T-helper 1 cell treated with Interleukin-12 subunit alpha and Interleukin-12 subunit beta and Interleukin-4 antibody, amounts not matched to agents 30 μg/mL and 1 μg/mL, for 36 hours (primary cell): ENCODE results near the gene LRRC4C.

Experiments used
- H3K27ac Mint-ChIP-seq: one replicate; pipeline ENCODE4 v1.8.0; 2021; ENCODE audit warnings: mild to moderate bottlenecking, mixed read lengths
- H3K27me3 Mint-ChIP-seq: one replicate; pipeline ENCODE4 v1.8.0; 2021; ENCODE audit warnings: low read depth, mixed read lengths
- H3K36me3 Mint-ChIP-seq: one replicate; pipeline ENCODE4 v1.8.0; 2021; ENCODE audit warnings: low read depth, mixed read lengths
- H3K4me1 Mint-ChIP-seq: one replicate; pipeline ENCODE4 v1.8.0; 2021; ENCODE audit warnings: low read depth, mixed read lengths
- H3K4me3 Mint-ChIP-seq: one replicate; pipeline ENCODE4 v1.8.0; 2021; ENCODE audit warnings: mild to moderate bottlenecking, moderate library complexity, mixed read lengths
- H3K9me3 Mint-ChIP-seq: one replicate; pipeline ENCODE4 v1.8.0; 2021; ENCODE audit warnings: mixed read lengths

Gene LRRC4C

GRCh38 chr11:41119484-41119883 is 340.0 kb downstream of the LRRC4C start:
- no peaks in the 10 kb centered on the region for H3K4me1 Mint-ChIP-seq

GRCh38 chr11:41118521-41118920 is 340.9 kb downstream of the LRRC4C start:
- Mint-ChIP-seq H3K4me3 (no peak overlapping the region), H3K9me3 (peaks cover 25% of the 10 kb centered on the region), H3K27me3 (no peaks in the 10 kb centered on the region), H3K36me3 (no peaks in the 10 kb centered on the region), H3K27ac (no peak overlapping the region), H3K4me1 (no peaks in the 10 kb centered on the region)

More at GRCh38 chr11:41119484-41119883, 340.0 kb downstream of the LRRC4C start:
- H3K27ac Mint-ChIP-seq, result no peak overlapping the region
- H3K9me3 Mint-ChIP-seq, result peaks cover 29% of the 10 kb centered on the region
- no peaks in the 10 kb centered on the region for H3K36me3 Mint-ChIP-seq
- no peaks in the 10 kb centered on the region for H3K27me3 Mint-ChIP-seq
- H3K4me3 Mint-ChIP-seq, result no peak overlapping the region

GRCh38 chr11:41116970-41117369 is 342.5 kb downstream of the LRRC4C start:
- Mint-ChIP-seq H3K4me1 (no peaks in the 10 kb centered on the region), H3K27ac (no peak overlapping the region), H3K36me3 (no peaks in the 10 kb centered on the region), H3K4me3 (no peak overlapping the region), H3K9me3 (peaks cover 25% of the 10 kb centered on the region), H3K27me3 (no peaks in the 10 kb centered on the region)

GRCh38 chr11:41115066-41115465 is 344.4 kb downstream of the LRRC4C start:
- Mint-ChIP-seq H3K27ac (no peak overlapping the region), H3K27me3 (no peaks in the 10 kb centered on the region), H3K9me3 (peaks cover 15% of the 10 kb centered on the region), H3K4me1 (no peaks in the 10 kb centered on the region), H3K36me3 (no peaks in the 10 kb centered on the region), H3K4me3 (no peak overlapping the region)

GRCh38 chr11:41113160-41113559 is 346.3 kb downstream of the LRRC4C start:
- H3K27ac Mint-ChIP-seq, result no peak overlapping the region
- no peak overlapping the region for H3K4me3 Mint-ChIP-seq
- no peaks in the 10 kb centered on the region for H3K27me3 Mint-ChIP-seq
- H3K36me3 Mint-ChIP-seq, result no peaks in the 10 kb centered on the region
- peaks cover 18% of the 10 kb centered on the region for H3K9me3 Mint-ChIP-seq
- H3K4me1 Mint-ChIP-seq, result no peaks in the 10 kb centered on the region

DNA sequence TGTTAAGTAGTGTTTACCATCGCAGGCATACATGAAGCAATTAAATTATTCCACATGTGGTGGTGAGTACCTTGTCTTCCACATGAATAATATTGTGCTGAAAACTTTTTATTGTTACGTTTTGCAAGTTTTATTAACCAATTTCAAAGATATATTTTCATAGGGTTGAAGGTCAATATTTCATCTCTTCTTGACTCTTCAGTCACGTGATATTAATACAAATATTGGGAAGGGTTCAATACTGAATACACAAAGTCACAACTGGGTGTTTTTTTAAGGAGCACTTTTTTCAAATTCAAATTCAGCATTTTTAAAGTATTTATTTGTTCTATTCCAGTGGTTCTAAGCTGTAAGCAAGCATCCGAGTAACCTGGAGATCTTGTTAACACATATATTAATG is 348.9 kb downstream of the LRRC4C start:
- Mint-ChIP-seq H3K9me3 (peaks cover 20% of the 10 kb centered on the region), H3K4me1 (no peaks in the 10 kb centered on the region), H3K36me3 (no peaks in the 10 kb centered on the region), H3K27me3 (no peaks in the 10 kb centered on the region), H3K4me3 (no peak overlapping the region), H3K27ac (no peak overlapping the region)

GRCh38 chr11:41102471-41102870 is 357.0 kb downstream of the LRRC4C start:
- Mint-ChIP-seq H3K4me1 (no peaks in the 10 kb centered on the region), H3K27ac (no peak overlapping the region), H3K9me3 (peaks cover 33% of the 10 kb centered on the region), H3K4me3 (no peak overlapping the region), H3K36me3 (no peaks in the 10 kb centered on the region), H3K27me3 (no peaks in the 10 kb centered on the region)

DNA sequence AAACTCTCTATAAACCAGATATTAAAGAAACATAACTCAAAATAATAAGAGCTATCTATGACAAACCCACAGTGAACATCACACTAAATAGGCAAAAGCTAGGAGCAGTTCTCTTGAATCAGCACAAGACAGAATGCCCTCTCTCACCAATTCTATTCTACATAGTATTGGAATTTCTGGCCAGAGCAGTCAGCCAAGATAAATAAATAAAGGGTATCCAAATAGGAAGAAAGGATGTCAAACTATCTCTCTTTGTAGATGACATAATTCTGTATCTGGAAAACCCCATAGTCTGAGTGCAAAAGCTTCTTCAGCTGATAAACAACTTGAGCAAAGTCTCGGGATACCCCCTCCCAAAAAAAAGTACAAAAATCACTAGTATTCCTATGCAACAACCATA is 359.8 kb downstream of the LRRC4C start:
- no peaks in the 10 kb centered on the region for H3K4me1 Mint-ChIP-seq
- no peaks in the 10 kb centered on the region for H3K27me3 Mint-ChIP-seq
- H3K36me3 Mint-ChIP-seq, result no peaks in the 10 kb centered on the region
- no peak overlapping the region for H3K4me3 Mint-ChIP-seq
- H3K9me3 Mint-ChIP-seq, result peaks cover 25% of the 10 kb centered on the region
- H3K27ac Mint-ChIP-seq, result no peak overlapping the region

GRCh38 chr11:41085123-41085522 is 374.3 kb downstream of the LRRC4C start:
- Mint-ChIP-seq H3K9me3 (peaks cover 21% of the 10 kb centered on the region), H3K4me3 (no peak overlapping the region), H3K27me3 (no peaks in the 10 kb centered on the region), H3K27ac (no peak overlapping the region), H3K4me1 (no peaks in the 10 kb centered on the region), H3K36me3 (no peaks in the 10 kb centered on the region)

DNA sequence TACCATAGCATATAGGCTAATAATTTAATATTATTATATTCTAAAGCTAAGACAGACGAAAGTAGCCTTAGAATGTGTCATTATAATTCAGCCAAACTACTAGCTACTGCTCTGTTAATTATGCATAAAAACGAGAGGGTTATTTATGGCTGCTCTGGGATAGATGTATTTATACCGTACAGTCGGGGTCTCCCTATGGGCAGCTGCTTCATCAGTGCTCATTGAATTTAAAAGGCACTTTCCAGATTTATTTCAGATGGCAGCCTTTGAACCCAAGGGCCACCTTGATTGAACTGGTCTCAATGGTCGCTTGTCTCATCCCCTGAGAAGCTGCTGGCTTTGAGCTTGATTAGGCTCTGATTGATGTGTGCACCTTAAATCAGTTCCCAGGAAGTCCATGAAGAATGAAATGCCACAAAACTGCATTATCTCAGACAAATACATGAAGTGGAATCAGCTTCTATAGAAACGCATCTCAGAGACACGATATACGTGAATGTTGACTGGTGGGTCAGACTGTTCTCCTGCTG is 377.6 kb downstream of the LRRC4C start:
- no peak overlapping the region for H3K4me3 Mint-ChIP-seq
- H3K27ac Mint-ChIP-seq, result no peak overlapping the region
- no peaks in the 10 kb centered on the region for H3K27me3 Mint-ChIP-seq
- H3K36me3 Mint-ChIP-seq, result no peaks in the 10 kb centered on the region
- no peaks in the 10 kb centered on the region for H3K4me1 Mint-ChIP-seq
- peaks cover 32% of the 10 kb centered on the region for H3K9me3 Mint-ChIP-seq

GRCh38 chr11:41074318-41074717 is 385.1 kb downstream of the LRRC4C start:
- no peaks in the 10 kb centered on the region for H3K36me3 Mint-ChIP-seq
- H3K27ac Mint-ChIP-seq, result no peak overlapping the region
- H3K4me1 Mint-ChIP-seq, result no peaks in the 10 kb centered on the region
- H3K9me3 Mint-ChIP-seq, result peaks cover 44% of the 10 kb centered on the region
- no peaks in the 10 kb centered on the region for H3K27me3 Mint-ChIP-seq
- H3K4me3 Mint-ChIP-seq, result no peak overlapping the region

- H3K4me1 Mint-ChIP-seq, result no peaks in the 10 kb centered on the region
- peaks cover 53% of the 10 kb centered on the region for H3K9me3 Mint-ChIP-seq
- H3K4me3 Mint-ChIP-seq, result no peak overlapping the region
- no peaks in the 10 kb centered on the region for H3K27me3 Mint-ChIP-seq
- H3K36me3 Mint-ChIP-seq, result no peaks in the 10 kb centered on the region
- H3K27ac Mint-ChIP-seq, result no peak overlapping the region
Observed at GRCh38 chr11:41065432-41065831, 394.0 kb downstream of the LRRC4C start.

- Mint-ChIP-seq H3K4me3 (no peak overlapping the region), H3K9me3 (peaks cover 22% of the 10 kb centered on the region), H3K36me3 (no peaks in the 10 kb centered on the region), H3K27ac (no peak overlapping the region), H3K4me1 (no peaks in the 10 kb centered on the region), H3K27me3 (no peaks in the 10 kb centered on the region)
Observed at GRCh38 chr11:41058138-41058537, 401.3 kb downstream of the LRRC4C start.

DNA sequence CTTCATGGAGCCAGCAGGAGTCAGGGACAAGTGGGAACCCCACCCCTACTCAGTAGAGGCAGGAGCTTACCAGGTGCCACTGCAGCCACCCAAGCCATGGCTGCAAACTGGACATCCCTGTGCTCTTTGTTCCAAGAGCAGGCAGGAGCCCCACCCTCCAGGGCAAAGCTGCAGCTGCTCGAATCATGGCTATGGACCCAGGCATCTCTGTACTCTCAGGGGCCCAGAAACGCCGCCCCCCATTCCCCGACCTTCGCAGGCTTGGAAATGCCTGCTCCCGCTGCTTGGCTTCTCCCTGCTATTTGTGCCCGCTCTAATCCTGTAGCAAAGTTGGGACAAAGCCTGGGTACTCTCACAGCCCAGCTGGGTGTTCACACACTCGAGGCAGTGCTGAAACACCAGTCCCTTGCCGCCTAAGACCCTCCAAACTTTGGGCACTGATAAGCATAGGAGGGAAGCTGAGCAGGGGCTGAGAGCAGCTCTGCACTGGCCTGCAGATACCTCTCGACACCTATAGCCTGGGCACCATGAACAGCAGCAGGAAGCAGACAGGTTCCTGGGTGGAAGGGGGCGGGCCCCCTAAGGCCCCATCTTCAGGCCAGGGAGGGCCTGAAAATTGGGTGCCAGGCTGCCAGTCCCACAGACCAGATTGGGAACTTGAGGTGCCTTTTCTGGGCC is 402.4 kb downstream of the LRRC4C start:
- Mint-ChIP-seq H3K27ac (no peak overlapping the region), H3K9me3 (peaks cover 18% of the 10 kb centered on the region), H3K36me3 (no peaks in the 10 kb centered on the region), H3K27me3 (no peaks in the 10 kb centered on the region), H3K4me1 (no peaks in the 10 kb centered on the region), H3K4me3 (no peak overlapping the region)

DNA sequence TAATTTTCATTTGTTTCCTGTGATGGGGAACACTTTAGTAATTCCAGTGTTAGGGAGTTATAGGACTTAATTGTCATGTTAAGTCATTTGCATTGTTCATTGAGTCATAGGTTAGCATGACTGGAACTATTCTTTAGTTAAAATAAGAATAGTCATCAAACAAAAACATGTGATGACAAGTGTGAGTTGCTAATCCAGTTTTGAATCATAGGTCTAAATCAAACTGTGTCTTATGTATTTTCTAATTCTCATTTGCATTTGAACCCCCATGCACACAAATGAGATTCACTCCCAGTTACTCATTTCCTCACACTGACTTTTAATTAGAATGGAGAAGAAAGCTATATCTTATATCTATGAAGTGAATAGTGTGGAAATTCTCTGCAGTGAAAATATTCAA is 405.6 kb downstream of the LRRC4C start:
- Mint-ChIP-seq H3K27me3 (no peaks in the 10 kb centered on the region), H3K36me3 (no peaks in the 10 kb centered on the region), H3K9me3 (peaks cover 14% of the 10 kb centered on the region), H3K4me3 (no peak overlapping the region), H3K27ac (no peak overlapping the region), H3K4me1 (no peaks in the 10 kb centered on the region)
